Iris pigment epithelial cell (primary cell): Measurements from ENCODE around the gene NOXO1.

Experiments used
- DNase-seq: peaks from one replicate; pipeline ENCODE4 v3.0.0-alpha.2; 2011; ENCODE audit warnings: low read depth

NOXO1 gene

GRCh38 chr16:1979271-1980029 is 1.8 kb downstream of the NOXO1 start:
- DNase-seq, result no peak

DNA sequence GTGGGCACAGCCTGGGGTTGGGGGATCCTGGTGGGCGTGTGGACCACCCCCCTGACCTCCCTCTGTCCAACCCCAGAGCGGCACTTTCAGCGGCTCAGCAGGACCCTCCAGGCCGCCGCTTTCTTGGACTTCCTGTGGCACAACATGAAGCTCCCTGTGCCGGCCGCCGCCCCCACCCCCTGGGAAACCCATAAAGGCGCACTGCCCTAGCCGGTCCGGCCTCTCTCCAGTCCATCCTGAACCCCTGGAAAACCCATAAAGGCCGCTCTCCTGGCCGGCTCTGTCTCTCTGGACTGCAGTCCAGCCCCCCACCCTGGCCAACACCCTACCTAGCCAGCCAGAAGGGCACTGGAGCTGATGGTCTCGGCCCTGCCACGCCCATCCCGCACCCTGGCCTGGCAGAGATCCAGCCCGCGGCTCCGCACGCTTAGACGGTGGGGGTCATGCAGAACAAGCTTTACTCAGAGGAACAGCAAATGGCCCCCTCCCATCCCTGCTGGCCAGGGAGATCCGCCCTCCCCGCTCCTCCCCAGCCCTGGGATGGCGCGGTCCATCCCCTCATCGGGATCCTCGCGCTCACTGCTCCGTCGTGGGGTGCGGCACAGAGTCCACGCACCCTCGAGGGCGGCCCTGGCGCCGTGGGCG is 2.7 kb downstream of the NOXO1 start:
- no peak for DNase-seq

DNA sequence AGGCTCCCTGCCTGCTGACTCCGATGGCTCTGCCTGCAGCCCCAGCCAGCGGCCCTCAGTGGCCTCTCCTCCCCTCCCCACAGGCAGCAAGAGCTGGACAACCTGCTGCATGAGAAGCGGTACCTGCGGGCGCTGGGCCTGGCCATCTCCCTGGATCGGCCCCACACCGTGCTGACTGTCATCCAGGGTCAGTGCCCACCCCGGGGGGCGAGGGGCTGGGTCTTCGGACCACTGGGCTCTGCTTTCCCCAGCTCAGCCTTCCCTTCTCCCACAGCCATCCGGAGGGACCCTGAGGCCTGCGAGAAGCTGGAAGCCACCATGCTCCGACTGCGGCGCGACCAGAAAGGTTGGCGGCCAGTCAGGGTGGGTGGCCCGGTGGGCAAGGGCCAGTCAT is 3.4 kb downstream of the NOXO1 start:
- no peak for DNase-seq

DNA sequence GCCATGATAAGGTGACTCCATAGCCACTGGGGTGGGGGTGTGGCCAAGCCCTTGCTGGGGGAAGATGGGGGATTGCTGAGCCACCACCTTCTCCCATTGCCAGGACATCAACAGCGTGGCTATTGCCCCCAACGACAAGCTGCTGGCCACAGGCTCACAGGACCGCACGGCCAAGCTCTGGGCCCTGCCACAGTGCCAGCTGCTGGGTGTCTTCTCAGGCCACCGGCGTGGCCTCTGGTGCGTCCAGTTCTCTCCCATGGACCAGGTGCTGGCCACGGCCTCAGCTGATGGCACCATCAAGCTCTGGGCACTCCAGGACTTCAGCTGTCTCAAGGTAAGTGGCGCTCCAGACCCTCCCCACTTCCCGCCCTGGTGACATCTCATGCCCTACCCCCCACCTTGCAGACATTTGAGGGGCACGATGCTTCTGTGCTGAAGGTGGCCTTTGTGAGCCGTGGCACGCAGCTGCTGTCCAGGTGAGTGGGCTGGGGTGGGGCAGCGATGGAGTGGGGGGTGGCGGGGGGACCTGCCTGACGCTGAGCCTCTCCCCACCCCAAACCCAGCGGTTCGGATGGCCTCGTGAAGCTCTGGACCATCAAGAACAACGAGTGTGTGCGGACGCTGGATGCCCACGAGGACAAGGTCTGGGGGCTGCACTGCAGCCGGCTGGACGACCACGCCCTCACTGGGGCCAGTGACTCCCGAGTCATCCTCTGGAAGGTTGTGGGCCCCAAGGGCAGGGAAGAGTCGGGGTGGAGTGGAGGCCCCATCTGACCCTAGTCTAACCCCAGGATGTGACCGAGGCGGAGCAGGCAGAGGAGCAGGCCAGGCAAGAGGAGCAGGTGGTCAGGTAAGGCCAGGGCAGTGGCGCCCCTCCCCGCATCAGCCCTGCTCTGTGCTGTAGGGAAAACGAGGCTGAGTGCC is 4.1 kb downstream of the NOXO1 start:
- DNase-seq, result no peak

GRCh38 chr16:1976216-1976520 is 5.1 kb downstream of the NOXO1 start:
- DNase-seq, result no peak

DNA sequence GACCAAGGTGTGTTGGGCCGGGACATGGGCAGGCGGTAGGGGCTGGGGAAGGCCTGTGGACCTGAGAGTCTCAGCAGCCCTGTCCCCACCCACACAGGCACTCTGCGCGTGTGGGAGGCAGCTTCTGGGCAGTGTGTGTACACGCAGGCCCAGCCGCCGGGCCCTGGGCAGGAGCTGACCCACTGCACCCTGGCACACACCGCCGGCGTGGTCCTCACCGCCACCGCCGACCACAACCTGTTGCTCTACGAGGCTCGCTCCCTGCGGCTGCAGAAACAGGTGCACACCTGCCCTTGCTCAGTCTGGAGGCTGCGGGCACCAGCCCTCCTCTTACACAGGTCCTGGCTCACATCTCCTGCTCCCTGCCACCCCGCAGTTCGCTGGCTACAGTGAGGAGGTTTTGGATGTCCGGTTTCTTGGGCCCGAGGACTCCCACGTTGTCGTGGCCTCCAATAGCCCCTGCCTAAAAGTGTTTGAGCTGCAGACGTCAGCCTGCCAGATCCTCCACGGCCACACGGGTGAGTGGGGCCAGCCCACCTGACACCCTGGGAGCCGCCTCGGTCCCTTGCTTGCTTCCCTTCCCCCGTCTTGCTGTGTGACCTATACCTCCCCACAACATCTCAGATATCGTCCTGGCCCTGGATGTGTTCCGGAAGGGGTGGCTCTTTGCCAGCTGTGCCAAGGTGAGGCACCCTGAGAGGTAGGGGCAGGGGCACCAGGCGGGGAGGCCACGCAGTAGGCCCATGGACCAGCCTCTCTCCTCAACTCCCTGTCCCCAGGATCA is 5.6 kb downstream of the NOXO1 start:
- no peak for DNase-seq

DNA sequence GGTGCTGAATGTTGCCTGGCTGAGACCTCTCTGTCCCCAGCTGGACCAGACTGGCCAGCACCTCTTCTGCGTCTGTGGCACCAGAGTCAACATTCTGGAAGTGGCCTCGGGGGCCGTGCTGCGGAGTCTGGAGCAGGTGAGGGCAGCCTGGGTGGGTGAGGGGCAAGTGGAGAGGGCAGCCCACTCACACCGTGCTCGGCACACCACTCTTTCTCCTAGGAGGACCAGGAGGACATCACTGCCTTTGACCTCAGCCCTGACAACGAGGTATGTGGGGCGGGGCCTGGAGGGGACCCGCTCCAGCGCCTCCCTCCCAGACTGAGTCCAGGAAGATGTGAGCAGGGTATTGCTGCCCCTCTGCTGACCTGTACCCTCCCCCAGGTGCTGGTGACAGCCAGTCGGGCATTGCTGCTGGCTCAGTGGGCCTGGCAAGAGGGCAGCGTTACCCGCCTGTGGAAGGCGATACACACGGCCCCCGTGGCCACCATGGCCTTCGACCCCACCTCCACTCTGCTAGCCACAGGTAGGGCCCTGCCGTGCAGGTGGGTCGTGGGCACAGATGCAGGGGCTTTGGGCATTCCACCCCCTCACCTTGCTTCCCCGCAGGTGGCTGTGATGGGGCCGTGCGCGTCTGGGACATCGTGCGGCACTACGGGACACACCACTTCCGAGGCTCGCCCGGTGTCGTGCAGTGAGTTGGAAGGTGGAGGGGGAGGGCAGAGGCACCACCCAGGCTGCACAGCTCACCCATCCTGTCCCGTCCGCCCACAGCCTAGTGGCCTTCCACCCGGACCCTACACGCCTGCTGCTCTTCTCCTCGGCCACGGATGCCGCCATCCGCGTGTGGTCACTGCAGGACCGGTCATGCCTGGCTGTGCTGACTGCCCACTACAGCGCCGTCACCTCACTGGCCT is 6.9 kb downstream of the NOXO1 start:
- DNase-seq, result no peak

DNA sequence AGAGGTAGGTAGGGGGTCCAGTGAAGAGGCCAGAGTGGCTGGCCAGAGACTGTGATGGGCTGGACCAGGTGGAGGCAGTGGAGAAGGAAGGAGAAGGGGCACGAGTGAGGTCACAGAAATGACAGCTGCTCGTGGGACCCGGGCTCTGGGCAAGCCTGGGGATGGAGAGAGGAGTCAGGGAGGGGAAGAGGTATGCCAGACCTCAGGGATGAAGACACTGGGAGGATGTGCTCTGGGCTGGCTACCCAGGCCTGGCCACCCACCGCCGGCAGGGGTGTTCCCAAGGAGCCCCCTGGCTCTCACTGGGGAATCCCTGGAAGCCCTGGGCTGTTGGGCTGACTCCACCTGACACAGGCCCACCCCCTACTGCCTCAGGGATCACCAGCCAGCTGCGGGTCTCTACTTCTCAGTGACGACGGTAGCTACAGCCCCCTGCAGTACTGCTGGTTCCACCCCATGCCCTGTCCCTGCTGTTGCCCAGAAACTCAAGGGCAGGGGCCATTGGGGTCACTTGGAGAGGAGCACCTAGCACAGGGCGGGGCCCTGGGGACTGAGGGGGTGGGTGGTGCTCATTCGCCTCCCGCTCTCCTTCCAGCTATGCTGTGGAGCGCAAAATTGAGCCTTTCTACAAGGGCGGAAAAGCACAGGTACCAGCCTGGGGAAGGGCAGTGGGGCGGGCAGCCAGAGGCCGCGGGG is 7.7 kb downstream of the NOXO1 start:
- DNase-seq, result no peak

DNA sequence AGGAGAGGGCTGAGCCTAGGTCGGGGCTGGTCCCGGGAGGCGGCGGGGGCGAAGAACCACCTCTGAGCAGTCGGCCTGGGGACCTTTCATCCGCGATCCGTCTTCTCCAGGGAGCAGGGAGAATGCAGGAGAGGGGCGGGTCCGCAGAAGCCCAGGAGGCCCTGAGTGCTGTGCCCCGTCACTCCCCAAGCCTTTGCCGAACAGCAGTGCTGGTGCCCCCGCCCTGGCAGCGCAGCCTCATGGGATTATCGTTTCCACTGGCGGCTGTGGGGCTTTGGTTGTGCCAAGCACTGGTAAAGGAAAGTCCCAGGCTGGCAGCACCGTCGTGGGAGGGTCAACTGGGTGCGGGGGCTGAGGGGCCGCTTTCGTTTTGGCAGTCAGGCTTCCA is 8.8 kb downstream of the NOXO1 start:
- peak; percentile 45 for DNase-seq

DNA sequence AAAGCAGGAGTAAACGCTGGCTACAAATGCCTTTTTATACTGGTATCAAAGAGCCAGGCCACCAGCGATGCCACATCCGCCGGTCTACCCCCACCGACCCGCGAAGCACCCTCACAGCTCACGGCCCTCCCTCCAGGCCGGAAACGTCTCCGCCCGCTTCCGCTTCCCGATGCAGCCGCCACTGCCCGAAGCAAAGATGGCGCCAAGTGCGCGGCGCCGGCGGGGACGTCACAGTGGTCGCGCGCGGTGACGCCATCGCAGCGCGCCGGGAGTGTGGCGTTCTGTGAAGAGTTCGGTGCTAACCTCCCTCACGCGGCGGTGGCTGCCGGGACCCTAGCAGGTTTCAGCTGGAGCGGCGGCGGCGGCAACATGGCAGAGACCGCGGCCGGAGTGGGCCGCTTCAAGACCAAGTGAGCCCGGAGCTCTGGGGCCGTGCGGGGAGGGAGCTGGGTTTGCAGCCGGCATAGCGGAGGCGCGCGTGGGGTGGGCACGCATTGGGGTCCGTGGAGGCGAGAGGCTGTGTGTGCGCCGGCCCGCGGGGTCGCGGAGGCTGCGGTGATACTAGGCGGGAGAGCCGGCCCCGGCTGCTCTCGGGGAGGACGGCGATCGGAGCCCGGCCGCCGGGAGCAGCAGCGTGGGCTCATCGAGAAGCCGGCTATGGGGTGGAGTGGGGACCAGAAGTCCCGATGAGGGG is 9.3 kb downstream of the NOXO1 start, which contains the start of gene TBL3:
TSS of gene TBL3 (plus strand) at position 258 of the 694 bp plus-strand sequence. CDS start at position 370, 112 bp downstream.
- peak; percentile 94 for DNase-seq

GRCh38 chr16:1968146-1968953 is 12.9 kb downstream of the NOXO1 start:
- DNase-seq, result no peak

- no peak for DNase-seq
Measured at GRCh38 chr16:1966460-1966859, 14.8 kb downstream of the NOXO1 start, which contains the start of gene RNF151. Gene RNF151 (plus strand): TSS chr16:1966856. CDS start chr16:1966882, 26 bp downstream.

DNA sequence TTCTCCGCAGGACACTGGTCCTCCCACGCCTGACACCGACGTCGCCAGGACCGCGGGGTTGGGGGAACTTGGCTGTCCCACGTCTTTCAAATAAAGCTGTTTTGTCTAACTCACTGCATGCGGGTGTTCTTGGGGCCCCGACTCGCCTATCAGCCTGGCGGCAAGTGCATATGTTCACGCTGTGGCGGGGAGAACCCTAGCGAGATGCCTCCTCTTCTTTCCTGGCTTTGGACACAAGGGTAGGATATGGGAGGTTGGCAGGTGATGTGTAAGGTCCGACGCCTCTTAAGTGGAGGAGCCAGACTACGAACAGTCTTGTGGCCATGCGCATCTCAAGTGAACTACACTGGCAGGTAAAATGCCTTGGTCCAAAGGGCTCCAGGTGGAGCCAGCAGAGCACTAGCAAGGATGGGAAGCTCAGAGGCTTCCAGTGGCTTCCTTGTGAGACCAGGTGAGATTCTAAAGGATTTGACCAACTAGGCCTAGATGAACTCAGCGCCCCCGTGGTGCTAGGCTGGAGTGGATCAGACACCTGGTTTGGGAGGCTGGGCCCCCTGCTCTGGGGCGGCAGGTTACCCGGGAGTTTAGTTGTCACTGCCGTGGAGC is 15.8 kb downstream of the NOXO1 start:
- DNase-seq, result no peak

DNA sequence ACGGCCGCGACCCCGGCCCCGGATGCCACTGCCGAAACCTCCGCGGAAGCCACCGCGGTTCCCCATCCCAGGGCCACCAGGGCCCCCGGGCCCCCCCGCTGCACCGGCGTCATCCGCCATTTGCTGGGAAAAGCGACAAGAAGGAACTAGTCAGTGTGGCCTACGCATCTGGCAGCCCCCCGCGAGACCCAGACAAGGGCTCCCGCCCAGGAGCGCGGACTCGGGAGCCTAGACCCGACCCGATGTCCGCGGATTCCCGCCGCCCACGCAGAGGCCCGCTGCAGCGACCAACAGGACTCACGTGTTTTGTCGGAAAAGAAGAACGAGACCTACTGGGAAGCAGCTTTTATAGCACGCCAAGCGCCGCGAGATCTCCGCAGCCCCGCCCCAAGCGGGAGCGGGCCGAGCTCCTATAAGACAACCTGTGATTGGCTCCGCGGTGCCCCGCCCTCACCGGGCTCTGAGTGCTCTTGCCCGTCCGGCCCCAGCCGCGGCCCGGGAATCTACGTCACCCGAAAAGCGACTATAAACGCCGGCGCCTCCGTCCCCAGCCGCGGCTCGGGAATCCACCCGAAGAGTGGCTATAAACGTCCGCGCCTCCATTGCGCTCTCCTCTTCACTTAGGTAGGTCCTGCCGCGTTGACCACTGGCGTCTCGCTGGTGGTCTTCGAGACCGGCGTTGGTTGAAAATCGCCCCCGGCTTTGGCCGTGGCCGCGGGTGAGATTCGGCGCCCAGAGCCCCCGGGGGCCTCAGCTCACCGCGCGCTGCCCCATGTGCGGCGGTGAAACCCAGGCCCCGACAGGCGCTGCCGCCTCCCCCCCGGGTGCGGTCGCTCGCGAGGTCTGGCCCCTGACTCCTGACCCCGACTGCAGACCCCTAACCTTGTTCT is 16.5 kb downstream of the NOXO1 start, which contains the start of gene RPS2:
TSS of gene RPS2 (minus strand) at position 321 of the 890 bp plus-strand sequence. CDS start at position 120, 201 bp downstream.
- peak; percentile 98 for DNase-seq

DNA sequence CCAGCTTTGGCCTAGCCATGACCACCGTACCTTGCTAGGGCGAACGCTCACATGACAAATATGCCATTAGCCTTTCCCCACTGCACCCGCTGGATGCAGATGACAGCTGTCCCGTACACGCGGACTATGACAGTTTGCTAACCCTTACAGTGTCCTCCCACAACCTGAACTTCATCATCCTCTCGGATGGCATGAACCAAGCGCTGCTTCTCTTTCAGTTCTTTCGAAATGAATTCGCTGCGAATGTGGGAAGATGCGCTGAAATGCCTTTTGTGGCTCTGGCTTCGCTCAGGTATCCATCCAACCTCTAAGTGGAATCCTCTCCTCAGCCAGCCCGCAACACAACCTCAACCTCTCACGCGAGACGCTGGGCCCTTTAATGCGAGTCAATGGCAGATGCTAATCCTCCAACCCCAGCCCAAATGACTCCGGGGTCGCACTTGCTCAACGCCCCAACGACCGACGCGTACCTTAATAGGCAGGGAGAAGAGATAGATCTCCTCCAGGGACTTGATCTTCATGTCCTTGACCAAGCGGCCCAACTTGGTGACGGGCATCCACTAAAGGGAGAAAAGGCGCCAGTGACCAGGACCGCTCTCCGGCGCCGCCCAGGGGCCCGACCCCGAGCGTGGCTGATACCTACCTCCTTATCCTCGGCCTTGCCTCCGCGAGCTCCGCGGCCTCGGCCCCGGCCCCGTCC is 17.3 kb downstream of the NOXO1 start:
- no peak for DNase-seq
